GM21515 (cell line): ENCODE measurements around the gene LITAF.
"Not testable (repeated sequence)": the region's sequence is repeated elsewhere in the genome, so short reads cannot be mapped to it uniquely, and the experiment has no call there.

Source experiments
- ATAC-seq: cut with Tn5 transposase; IDR thresholded peaks from one replicate; pipeline ENCODE4 v1.9.1; 2021; ENCODE audit not compliant: unreplicated experiment

LITAF gene

GRCh38 chr16:11576427-11577289 is 10.1 kb downstream of the LITAF start:
- ATAC-seq, result peak; percentile 47

DNA sequence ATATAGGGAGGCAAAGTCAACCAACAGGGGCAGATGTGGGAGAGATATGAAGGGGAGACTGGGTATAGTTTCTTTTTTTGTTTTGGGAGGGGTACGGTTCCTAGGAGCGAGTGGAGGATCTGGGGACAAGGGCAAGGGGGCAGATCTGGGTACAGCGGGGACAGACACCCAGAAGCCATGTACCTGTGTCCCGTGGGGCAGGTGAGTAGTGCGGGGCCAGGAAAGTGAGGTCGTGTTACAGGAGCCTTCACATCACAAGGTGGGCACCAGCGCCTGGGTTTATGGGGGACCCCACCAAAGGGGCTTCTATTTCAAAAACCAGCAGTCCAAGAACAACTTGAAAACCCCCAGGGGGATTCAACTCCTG is 11.5 kb downstream of the LITAF start:
- ATAC-seq, result no peak

- ATAC-seq, result no peak
These were observed 14.3 kb downstream of the LITAF start for GRCh38 chr16:11572301-11572995.

GRCh38 chr16:11571549-11571948 is 15.2 kb downstream of the LITAF start:
- ATAC-seq, result no peak

DNA sequence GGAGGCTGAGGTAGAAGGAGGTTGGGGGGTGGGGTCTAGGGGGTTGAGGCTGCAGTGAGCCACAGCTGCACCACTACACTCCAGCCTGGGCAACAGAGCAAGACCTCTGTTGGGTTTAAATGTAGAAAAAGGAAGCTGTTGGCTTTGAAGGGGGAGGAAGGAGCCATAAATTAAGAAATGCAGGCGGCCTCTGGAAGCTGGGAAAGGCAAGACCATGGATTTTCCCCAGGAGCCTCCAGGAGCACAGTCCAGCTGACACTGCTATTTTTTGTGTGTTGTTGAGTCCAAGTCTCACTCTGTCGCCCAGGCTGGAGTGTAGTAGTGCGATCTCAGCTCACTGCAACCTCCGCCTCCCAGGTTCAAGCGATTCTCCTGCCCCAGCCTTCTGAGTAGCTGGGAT is 15.9 kb downstream of the LITAF start:
- no peak for ATAC-seq

GRCh38 chr16:11570258-11570657 is 16.5 kb downstream of the LITAF start:
- no peak for ATAC-seq

GRCh38 chr16:11566398-11566797 is 20.3 kb downstream of the LITAF start:
- no peak for ATAC-seq

GRCh38 chr16:11565665-11566064 is 21.1 kb downstream of the LITAF start:
- ATAC-seq, result no peak

DNA sequence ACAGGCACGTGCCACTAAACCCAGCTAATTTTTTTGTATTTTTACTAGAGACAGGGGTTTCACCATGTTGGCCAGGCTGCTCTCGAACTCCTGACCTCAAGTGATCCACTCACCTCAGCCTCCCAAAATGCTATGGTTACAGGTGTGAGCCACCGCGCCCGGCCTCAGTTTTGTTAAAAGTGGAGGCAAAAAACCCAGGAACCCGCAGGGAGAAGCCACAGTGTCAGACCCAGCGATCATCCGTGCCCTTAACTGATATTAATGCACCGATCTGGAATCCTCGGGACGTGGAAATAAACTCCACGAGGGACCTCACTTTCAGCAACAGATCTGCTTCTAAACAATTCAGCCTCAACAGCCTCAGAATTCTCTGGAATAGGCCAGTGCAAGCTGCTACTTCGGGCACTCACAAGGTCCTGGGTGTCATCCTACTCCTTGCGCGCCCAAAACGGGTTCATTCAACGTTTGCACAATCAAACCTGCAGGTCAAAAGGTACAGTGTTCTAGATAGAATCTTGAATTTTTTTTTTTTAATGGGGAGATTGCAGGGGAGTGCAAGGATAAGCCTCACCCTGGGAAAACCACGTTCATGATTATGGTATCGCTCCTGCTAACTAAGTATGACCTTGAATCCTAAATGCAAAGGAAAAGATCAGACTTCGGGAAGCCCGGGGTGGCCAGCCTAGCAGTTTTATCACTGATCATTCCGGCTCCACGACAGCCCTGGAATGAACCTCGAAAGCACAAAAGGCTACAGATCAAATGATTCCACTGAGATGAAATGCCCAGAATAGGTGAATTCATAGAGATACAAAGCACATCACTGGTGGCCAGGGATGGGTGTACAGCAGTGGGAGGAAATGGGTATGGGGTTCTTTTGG is 22.4 kb downstream of the LITAF start:
- ATAC-seq, result no peak

DNA sequence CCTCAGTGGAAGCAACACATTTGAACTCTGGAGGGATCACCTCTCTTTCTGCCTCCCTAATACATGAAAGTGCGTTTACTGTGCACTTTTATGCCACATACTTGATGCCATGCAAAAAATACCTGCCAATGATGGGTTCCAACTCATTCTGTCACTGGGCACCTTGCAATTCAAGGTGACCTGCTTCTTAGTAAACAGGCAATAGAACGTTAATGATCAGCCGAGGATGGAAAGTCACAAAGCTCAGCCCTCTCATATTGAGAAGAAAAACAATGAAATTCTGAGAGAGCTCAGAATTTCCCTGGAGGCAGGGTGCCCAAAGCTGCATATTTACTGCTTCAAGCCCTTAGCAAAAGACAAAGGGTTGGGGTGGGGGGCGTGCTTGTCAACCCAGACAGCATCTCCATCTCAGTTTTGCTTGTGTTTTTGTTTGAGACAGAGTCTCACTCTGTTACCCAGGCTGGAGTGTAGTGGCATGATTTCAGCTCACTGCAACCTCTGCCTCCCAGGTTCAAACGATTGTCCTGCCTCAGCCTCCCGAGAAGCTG is 23.2 kb downstream of the LITAF start:
- ATAC-seq, result no peak

GRCh38 chr16:11562941-11563340 is 23.8 kb downstream of the LITAF start:
- ATAC-seq, result no peak

DNA sequence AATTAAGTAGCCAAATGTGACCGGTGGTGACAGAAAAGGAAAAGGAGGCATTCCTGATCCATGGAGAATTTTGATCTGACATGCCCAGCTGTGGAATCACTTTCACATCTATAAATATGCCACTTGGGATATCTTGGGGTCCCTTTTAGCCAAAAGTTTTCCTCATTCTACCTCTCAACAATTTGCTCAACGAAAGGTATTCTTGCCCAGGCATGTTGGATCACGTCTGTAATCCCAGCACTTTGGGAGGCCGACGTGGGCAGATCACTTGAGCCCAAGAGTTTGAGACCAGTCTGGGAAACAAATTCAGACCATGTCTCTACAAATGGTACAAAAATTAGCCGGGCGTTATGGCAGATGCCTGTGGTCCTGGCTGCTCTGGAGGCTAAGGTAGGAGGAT is 24.3 kb downstream of the LITAF start:
- ATAC-seq, result no peak

GRCh38 chr16:11561856-11562255 is 24.9 kb downstream of the LITAF start:
- no peak for ATAC-seq

DNA sequence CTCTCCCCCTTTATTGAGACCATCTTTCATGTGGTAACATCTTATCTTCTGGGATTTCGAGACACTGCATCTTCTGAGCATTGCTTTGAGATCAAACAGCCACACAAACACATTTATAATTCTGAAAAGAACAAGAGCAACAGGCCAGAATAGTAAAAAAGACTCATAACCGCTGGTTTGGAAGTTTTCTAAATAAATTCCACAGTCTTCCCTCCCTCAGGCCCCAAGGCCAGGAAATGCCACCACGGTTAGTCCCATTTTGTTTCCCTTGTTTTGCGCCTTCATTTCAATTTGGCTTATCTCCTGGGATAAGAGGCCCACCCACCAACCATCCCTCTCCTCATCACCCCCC is 25.3 kb downstream of the LITAF start:
- no peak for ATAC-seq

DNA sequence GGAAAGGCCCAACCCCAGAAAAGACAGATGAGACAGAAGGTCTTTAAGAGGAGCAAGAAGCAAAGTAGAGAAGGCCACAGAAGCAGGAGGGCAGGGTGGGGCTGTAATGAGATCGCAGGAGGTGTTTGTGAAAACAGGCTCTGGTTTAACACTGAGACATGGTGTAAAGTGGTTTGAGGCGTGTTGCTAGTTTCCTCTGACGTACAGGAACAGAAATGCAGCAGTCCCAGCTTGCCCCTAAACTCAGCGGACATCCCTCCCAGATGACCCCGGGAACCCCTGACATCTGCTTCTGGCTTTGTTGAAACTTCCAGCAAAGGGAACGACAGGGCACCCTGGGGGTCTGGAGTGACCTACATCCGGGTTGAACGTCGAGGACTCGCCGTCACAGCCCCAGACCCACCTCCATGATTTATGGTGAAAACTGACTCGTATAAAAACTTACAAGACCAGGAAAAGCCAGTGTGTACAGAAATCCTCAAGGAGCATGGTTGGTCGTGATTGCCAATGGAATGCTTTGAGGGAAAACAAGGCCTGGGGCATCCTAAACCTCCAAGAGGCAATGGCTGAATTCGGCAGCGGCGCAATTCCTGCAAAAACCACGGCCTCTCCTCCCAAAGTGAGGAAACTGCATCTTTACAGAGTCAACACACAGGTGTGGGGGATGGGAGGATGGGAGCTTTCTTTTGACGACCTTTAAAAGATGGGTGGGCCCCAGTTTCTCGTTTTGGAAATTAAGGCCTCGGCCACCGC is 25.8 kb downstream of the LITAF start:
- no peak for ATAC-seq

- not testable (repeated sequence) for ATAC-seq
These were observed 28.4 kb downstream of the LITAF start for GRCh38 chr16:11558308-11558823.

DNA sequence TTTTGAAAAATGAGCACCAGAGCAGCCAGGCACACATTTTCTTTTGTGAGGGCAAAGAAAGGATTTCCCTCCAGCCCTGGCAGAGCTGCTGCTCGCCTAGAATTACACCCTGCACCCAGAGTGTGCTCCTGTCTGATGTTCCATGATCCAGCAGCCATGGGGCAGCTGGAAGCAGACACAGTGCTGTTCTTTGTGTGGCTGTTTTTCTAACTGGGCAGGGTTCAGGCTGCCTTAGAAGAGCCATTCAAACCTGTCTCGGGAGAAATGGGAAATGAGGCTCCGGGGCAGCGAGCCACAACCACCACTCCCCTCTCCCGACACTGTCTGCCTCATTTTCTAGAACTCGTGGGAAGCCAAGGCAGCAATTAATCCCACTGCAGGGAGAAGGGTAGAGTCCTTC is 28.9 kb downstream of the LITAF start:
- no peak for ATAC-seq

GRCh38 chr16:11556945-11557720 is 29.6 kb downstream of the LITAF start:
- no peak for ATAC-seq

- no peak for ATAC-seq
These were observed 30.4 kb downstream of the LITAF start for GRCh38 chr16:11556214-11556819.
